HL-60/S4 treated with retinoic acid at 250 ng/mL for 4 days and 3 days (cell line): Measurements from ENCODE around the gene TMEM141.
"Not testable (repeated sequence)": the region's sequence is repeated elsewhere in the genome, so short reads cannot be mapped to it uniquely, and the experiment has no call there.

Source experiments
- in situ Hi-C: fragments of 300-500 bp; cut with MboI; formaldehyde crosslinking; loops from 2 replicates; pipeline ENCODE4 v1.7.0; 2022; ENCODE audit warnings: low sequenced_read_pairs

TMEM141 gene

GRCh38 chr9:136791516-136792276, 552 bp downstream of the TMEM141 start:
- in situ Hi-C loops, result loop anchor here (25.0 kb wide), 1 partner anchor 246 kb away; the partner anchor contains the start of genes ABCA2, FUT7 and NPDC1

DNA sequence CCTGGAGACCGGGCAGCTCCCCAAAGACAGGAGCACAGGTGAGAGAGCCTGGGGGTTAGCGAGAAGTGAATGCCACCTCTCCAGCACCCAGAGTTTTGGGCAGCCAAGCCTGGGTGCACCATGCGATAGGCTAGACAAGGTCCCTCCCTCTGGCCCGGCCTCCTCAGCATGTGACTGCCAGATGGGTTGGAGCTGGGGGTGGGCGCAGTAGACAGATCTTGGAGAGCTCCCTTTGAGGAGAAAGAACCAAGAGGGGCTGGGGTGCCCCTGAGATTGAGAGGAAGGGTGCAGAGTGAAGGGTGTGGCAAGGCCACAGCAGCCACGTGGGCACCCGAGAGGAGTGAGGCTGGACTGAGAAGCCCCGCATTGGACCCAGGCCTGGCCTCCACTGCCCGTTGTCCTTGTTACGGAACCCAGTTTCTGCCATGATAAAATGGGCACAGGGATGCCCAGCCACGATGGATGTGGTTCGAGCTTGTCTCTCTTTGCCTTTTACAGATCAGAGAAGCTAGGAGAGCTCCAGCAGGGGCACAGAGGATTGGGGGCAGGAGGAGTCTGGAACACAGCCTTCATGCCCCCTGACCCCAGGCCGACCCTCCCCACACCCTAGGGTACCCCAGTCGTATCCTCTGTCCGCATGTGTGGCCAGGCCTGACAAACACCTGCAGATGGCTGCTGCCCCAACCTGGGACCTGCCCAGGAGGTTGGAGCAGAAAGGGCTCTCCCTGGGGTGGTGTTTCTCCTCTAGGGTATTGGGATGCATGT, 1.4 kb downstream of the TMEM141 start:
- in situ Hi-C loops, result loop anchor here (25.0 kb wide), 1 partner anchor 245 kb away; the partner anchor contains the start of genes ABCA2, FUT7 and NPDC1

GRCh38 chr9:136793086-136793946, 2.2 kb downstream of the TMEM141 start:
- in situ Hi-C loops, result loop anchor here (25.0 kb wide), 1 partner anchor 244 kb away; the partner anchor contains the start of genes ABCA2, FUT7 and NPDC1

DNA sequence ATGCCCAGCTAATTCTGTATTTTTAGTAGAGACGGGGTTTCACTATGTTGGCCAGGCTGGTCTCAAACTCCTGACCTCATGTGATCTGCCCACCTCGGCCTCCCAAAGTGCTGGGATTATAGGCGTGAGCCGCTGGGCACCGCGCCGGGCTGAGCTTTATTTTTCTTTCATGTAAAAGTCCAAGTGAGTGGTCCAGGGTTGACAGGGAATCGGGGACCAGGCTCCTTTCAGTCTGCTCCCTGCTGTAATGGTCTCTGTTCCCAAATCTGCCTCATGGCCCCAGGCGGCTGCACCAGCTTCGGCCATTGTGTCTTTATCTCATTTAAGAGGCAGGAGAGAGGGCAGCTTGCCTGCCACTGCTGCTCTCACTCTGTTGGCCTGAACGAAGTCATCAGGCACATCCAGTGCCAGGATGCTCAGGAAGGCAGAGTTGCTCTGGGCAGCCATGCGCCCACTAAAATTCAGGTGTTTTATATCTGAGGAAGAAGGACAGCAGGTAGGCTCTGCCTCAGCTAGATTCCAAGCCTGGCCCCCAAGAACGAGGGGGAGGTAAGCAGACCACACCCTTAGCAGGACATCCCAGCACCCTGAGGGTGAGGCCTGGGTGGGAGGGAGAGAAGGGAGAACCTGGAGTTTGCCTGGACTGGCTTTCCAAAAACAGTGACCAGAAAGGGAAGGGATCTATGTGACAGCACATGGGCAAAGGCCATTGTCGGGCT, 3.3 kb downstream of the TMEM141 start:
- in situ Hi-C loops, result loop anchor here (25.0 kb wide), 1 partner anchor 243 kb away; the partner anchor contains the start of genes ABCA2, FUT7 and NPDC1

GRCh38 chr9:136795000-136795348, 3.8 kb downstream of the TMEM141 start:
- in situ Hi-C loops, result loop anchor here (25.0 kb wide), 1 partner anchor 242 kb away; the partner anchor contains the start of genes ABCA2, FUT7 and NPDC1

- in situ Hi-C loops, result loop anchor here (25.0 kb wide), 1 partner anchor 241 kb away; the partner anchor contains the start of genes ABCA2, FUT7 and NPDC1
Measured at GRCh38 chr9:136796238-136796774, 5.2 kb downstream of the TMEM141 start, which contains the start of gene CCDC183. Gene CCDC183 (plus strand): TSS chr9:136796338. CDS start chr9:136796398, 60 bp downstream.

GRCh38 chr9:136796775-136797347, 5.7 kb downstream of the TMEM141 start:
- in situ Hi-C loops, result loop anchor here (25.0 kb wide), 1 partner anchor 240 kb away; the partner anchor contains the start of genes ABCA2, FUT7 and NPDC1

- in situ Hi-C loops, result loop anchor here (25.0 kb wide), 1 partner anchor 239 kb away; the partner anchor contains the start of genes ABCA2, FUT7 and NPDC1
Measured at GRCh38 chr9:136798708-136799078, 7.5 kb downstream of the TMEM141 start.

DNA sequence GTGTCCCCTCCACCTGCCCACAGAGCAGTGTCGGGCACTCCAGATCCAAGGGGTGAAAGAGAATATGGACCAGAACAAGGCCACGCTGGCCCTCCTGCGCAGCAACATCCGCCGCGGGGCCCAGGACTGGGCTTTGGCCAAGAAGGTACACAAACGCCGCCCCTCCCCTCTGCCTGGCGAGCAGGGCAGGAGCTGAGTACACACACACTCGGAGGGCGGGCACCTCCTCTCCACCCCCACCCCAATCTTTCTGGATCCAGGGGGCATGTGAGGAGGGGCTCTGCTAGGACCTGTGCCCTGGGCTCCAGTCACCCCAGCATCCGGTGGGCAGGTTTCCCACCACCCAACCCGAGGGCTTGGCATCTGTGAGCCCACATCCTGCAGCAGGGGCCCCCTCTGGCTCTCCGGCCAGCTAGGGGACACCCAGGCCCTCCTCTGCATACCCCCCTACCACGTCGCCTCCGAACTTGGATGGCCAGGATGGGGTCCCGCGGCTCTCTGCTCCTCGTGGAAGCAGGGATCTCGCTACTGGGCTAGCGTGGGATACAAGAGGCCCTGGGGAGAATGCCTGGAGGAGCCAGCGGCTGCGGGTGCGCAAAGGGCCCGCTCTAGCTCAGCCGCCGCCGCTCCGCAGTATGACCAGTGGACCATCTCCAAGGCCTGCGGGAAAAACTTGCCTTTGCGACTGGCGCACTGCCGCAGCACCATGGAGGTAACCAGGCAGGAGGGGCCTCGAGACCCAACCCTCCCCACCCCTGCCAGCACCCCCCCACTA, 8.1 kb downstream of the TMEM141 start:
- in situ Hi-C loops, result loop anchor here (25.0 kb wide), 1 partner anchor 238 kb away; the partner anchor contains the start of genes ABCA2, FUT7 and NPDC1

- in situ Hi-C loops, result loop anchor here (25.0 kb wide), 1 partner anchor 237 kb away; the partner anchor contains the start of genes ABCA2, FUT7 and NPDC1
Measured at GRCh38 chr9:136799854-136800657, 8.9 kb downstream of the TMEM141 start.

GRCh38 chr9:136802321-136802720, 11.2 kb downstream of the TMEM141 start:
- in situ Hi-C loops, result no loop called here

DNA sequence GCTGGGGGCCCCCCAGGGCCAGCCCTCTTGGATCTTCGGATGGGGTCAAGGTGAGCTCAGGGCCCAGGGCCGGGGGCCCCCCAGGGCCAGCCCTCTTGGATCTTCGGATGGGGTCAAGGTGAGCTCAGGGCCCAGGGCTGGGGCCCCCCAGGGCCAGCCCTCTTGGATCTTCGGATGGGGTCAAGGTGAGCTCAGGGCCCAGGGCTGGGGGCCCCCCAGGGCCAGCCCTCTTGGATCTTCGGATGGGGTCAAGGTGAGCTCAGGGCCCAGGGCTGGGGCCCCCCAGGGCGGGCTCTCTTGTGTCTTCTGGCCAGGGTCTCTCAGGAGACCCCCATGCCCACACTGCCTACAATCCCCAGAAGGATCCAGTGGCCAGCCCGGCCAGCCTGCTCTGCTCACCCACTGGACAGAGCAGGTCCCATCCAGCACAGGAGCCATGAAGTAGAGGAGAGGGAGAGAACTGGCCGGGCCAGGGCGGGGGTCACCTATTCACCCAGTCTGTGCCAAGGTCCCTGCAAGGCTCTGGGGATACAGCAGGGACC, 11.9 kb downstream of the TMEM141 start:
- in situ Hi-C loops, result not testable (repeated sequence)

DNA sequence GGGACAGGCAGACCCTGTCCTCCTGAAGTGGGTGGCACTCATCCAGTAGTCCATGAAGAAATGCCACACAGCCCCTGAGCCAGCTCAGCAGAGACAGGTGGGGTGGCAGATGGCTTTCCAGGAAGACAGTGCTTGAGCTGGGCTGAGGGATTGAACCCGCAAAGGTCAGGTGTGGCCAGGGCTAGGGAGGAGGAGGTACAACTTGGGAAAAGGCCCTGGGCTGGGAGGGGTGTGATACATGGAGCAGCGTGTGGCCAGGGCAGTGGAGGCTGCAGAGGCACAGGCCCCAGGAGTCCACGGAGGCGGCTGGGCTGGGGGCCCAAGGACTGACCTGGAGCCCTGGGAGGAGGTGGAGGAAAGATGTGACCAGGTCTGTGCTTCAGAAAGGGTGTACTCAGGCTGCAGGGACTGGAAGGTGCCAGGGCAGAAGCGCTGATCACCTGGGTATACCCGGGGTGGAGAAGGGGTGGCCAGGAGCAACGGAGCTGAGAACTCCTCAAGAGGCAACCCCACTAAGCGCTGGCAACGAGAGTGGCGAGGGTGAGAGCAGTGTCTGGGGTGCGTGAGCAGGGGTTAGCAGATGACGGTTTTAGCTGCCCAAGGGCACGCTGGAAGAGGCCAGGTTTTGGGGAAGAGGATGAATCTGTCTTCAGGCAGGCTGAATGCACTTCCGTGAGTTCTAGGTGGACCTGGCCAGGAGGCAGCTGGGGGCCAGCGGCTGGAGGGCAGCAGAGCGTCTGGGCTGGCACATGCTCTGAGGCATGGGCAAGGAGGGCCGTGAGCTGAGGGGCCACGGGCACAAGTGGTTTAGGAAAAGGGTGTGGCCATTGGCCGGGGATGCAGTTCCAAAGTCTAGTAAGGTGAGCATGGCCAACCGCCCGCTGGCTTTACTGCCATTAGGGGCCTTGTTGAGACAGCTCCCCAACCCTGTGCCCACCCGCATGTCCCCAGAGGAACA, 12.7 kb downstream of the TMEM141 start:
- in situ Hi-C loops, result no loop called here

GRCh38 chr9:136804509-136805206, 13.5 kb downstream of the TMEM141 start:
- in situ Hi-C loops, result no loop called here

DNA sequence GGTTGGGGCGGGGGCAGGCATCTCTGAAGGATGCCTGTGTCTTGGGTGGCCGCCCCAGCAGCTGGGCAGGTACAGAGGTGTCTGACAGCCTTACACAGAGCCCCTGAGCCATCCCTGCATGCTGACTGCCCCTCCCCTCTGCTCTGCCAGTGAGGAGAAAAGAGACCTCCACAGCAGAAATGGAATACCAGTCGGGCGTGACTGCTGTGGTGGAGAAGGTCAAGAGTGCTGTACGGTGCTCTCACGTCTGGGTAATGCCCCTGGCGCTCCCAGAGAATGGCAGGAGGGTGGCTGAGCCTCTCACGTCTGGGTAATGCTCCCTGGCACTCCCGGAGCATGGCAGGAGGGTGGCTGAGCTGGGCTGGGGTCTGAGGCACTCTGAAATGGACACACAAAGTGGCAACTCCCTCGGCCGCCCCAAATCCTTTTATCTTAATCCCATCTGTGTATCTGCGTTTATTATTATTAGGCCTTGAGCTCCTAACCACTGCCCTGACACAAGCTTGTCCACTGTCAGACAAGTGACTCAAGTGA, 14.1 kb downstream of the TMEM141 start:
- in situ Hi-C loops, result no loop called here
